Occipital lobe (tissue), 2 donors: Measurements from ENCODE around the gene ZPR1. TPM values are rescaled to one million over a fixed set of nuclear protein-coding genes. Genes with fewer than 3 reads are reported as not detected.
"Not testable (repeated sequence)": the region's sequence is repeated elsewhere in the genome, so short reads cannot be mapped to it uniquely, and the experiment has no call there.

ENCODE experiments used
- DNase-seq: peaks from one replicate; lab custom pipeline; 2025; lab: John Stamatoyannopoulos, UW
- total RNA-seq: library from RNA; depleted of rRNA; stranded (reverse); fragments of >200 nt; gene quantifications from one replicate; pipeline ENCODE4 v1.2.3, GENCODE V29; 2014

Gene ZPR1
- total RNA-seq, 1 donor from 2014 or later = 39.6 TPM

DNA sequence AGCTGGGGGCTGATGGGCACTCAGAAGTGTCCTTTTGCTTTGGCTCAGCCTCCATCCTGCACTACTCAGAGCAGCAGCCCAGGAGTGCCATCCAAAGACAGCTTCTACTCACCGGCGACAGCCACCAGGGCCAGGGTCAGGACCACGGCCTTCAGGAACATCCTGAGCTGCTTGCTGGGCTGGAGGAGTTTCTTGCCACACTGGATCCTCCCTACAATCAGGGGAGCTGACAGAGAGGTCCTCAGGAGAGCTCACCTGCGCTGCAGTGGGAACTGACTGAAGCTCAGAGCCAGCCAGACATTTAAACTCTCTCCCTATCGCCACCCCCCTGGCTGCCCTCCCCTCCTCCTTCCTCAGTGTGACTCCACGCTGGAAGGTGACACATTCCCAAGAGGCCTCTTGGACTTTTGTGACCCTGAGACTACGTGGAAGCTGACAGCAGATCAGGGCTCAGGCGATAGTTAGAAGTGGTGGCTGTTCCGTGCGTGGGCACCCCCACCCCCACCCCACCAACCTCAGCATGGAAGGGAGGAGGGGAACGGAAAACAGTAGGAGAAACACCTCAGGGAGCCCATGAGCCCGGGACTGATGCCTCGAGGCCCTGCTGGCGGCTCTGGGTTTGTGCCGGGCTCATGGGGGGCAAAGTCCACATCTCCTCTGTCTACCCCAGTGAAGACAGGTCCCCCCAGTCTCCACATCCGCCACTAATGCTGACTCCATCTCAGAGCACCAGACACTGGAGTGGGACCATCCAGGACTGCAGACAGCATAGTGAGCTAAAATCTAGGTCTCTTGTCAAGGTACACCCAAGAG lies 35.4 kb upstream of the ZPR1 start, which contains the start of gene APOA4:
APOA4 (minus strand) TSS at position 274 of the 813 bp plus-strand sequence; CDS start at position 161, 113 bp downstream.
- DNase-seq = no peak

DNA sequence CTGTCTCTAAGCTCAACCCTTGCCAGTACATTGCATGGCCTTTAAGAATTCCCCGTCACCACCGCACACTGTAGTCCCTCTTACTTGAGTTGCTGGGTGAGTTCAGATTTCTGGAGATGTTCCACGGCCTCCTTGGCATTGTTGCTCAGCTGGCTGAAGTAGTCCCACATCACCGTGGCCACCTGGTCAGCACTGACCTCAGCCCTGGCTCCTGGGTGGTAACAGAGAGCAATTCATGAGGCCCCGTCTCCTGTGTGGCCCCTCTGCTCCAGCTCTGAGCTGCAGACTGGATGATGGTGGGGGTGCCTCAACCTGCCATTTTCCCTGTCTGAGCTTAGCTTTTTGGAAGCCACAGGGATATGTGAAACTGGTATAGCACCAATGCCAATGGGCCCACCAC lies 34.8 kb upstream of the ZPR1 start:
- no peak for DNase-seq

DNA sequence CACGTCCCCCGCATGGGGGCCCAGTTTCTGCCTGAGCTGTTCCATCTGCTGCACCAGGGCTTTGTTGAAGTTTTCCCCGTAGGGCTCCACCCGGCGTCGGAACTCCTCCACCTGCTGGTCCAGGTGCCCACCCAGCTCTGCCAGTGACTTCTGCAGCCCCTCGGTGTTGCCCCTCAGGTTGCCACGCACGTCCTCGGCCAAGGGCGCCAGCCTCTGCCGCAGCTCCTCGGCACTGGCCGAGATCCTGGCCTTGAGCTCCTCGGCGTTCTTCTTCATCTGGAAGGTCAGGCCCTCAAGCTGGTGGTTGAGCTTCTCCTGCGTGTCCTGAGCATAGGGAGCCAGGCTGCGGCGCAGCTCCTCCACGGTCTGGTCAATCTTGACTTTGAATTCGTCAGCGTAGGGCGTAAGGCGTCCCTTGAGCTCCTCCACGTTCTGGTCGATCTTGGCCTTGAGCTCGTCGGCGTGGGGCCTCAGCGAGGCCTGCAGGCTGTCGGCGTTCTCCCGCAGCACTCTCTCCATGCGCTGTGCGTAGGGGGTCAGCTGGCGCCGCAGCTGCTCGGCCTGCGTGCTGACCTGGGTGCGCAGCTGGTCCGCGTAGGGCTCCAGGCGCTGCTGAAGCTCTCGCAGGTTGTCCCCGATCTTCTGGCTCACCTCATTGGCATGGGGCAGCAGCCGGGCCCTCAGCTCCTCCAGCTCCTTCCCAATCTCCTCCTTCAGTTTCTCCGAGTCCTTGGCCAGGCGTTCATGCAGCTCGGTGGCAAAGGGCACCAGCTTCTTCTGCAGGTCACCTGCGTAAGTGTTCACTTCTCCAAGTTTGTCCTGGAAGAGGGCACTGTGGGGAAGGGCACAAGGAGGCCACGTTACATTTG lies 33.5 kb upstream of the ZPR1 start:
- no peak for DNase-seq

DNA sequence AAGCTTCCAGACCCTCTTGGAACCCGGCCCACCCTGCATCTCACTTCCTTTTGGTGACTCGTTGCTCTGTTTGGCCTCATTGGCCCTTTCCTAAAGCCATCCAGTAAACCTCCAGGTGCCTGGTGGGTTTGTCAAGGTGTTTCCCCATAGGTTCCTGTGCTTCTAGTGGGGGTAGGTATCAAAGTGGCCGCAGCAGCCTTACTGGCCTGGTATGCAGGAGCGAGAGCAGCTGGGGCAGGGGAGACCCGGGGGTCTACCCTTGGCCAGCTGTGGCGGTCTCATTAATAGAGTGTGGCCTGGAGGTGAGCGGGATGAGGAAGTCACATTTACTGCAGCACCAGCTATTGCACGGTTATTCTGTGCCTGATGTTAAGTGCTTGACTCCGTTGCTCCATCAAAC lies 31.2 kb upstream of the ZPR1 start:
- no peak for DNase-seq

DNA sequence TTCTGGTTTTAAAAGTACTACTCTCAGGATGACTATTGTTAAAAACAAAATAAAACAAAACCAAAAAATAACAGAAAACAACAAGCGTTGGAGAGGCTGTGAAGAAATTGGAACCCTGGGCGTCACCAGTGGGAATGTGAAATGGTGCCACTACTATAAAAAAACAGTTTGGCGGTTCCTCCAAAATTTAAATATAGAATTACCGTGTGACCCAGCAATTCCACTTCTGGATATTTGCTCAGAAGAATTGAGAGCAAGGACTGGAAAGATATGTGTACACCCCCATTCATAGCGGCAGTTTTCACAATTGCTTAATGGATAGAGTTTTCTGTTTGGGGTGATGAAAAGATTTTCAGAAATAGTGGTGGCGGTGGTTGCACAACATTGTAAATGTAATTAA lies 26.7 kb upstream of the ZPR1 start:
- no peak for DNase-seq

DNA sequence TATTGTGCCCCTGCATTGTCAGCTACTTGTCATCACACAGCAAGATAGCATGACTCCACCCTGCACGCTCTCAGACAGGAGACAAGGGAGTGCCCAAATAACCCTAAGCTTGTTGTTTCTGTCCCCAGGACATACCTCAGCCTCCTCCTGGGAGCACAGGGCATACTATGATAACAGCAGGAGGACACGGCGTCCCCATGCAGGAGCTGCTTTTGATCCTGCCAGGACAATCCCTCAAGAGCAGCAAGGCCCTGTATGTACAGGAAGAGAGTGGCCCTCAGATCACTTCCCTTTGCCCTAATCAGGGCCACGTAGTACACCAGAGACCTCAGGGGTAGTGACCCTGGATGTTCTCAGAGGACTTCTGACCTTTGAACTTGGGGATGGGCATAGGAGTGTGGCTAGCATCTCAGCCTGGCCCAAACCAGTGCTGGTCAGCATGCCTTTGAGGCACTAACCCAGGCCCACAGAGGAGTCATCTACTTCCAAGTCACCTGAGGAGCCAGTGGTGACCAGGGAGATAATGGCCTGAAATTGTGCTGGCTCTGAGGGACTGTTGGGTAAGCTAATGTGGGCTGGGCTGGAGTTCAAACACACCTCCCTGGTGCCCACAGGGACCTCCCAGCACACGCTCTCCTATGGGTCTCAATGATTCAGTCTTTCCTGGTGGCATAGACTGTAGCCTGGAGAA lies 26.1 kb upstream of the ZPR1 start:
- DNase-seq = no peak

DNA sequence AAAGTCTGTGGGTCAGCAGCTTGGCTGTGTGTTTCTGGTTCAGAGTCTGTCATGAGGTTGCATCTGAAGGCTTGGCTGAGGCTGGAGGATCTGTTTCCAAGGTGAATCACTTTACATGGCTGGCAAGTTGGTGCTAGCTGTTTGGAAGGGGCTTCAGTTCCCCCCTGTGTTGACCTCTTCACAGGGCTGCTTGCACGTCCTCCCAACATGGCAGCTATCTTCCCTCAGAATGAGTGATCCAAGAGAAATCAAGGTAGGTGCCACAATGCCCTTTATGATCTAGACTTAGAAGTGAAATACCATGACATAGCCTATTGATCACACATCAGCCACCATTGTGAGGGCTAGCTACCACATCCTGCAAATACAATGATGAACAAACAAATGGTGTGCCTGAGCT lies 25.3 kb upstream of the ZPR1 start:
- no peak for DNase-seq

DNA sequence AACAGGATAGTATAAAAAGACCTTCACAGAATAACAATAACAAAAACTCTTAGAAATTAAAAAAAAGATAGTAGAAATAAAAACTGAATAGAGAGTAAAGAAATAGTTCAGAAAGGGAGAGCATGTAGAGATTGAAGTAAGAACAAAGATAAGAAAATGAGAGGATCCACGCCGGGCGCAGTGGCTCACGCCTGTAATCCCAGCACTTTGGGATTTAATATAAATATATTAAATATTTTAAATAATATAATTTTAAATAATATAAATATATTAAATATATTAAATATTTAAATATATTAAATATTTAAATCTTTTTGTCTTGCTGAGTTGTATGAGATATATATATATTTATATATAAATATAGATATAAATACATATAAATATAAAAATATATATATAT lies 24.3 kb upstream of the ZPR1 start:
- no peak for DNase-seq

DNA sequence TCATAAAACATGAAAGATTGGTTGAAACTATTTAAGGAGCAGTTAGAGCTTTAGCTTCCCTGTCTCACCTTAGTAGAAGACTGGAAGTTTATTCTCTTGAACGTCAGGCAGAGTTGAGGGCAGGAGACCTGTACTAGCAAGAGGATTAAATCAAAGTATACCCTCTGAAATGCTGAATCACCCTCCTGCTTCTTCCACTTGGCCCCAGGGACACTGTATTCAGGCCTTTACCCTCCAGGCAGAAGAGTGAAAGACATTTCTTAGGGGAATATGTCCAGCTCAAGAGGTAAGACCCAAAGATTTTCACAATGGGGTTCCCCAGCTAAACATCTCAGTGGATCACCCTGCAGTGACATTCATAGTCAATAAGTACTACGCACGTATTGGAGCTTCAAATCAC lies 23.4 kb upstream of the ZPR1 start:
- no peak for DNase-seq

DNA sequence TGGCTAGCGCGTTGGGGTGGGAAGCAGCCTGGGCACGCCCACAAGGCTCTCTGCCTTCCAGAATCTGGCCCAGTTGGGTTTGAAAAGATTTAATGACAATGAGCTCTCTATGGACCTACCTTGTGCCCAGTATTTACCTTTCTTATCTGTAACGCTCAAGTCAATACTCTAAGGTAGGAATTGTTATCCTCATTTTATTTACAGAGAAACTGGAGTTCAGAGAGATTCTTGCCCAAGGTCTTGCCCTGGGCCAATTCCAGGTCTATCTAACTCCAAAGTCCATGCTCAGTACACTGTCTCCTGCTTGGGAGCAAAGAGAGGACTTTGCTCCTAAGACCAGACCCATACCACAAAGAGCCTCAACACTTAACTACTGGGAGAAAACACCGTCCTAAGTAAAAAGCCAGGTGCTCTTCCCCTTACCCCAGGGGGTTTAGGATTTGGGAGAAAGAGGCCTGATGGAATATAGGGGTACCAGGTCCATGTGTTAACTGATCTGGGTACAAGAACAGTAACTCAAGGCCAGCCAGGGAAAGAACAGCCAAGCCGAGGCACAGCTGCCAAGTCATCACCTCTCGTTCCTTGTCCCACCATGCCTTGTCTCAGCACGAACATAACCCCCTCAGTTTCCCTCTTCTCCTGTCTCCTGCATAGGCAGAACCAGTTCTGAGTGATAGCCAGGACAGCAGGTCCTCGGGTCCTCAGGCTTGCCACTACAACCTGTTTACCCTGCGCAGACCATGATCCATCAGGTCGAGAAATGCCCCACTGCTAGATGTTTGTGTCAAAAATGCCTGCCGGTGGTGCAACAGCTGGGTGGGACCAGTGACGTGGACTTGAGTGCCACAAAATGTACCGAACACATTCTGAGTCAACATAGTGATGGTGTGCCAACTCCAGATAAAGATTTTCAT lies 20.7 kb upstream of the ZPR1 start:
- no peak for DNase-seq

DNA sequence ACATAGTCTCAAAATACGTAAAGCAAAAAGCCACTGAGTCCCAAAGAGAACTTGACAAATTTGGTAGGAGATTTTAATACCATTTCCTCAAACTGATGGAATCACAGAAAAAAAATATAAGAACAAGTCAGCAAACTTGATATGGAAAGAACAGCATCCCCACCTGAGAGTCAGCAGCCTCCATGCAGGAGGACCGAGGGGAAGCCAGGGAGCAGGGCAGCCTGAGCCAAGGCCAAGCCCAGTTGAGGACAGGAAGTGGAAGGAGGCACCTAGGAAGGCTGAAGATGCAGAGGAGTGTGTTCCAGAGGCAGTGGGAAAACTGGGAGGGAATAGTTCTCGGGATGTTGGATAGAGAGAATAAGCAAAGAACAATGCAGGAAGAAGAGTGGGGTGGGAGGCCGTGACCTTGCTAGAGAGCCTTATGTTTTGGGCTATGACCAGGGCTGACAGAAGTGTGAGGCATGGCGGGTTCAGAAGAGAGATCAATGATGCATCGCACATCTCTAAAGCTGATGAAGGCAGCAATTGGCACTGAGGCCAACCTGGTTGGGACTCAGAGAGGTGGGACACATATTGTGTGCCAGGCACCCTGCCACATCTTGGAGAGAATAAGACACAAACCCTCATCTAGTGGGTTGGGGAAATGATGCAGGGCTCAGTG lies 19.9 kb upstream of the ZPR1 start:
- no peak for DNase-seq

DNA sequence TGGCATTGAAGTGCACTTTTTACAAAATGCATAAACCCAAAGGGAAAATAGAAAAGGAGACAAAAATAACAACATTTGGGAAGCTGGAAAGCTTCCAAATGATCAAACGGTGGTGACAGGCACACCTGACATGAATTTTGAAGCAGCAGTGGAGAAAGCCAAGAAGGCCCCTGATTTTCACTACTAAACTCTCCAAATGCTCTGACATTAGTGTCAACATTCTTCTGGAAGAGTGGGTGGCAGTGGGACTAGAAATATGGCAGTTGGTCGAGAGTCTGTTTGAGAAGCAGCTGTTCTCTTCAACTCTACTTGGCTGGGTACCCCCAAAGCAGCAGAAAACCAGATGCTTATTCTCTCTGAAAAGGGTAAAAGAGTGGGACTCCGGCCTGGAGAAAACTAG lies 16.2 kb upstream of the ZPR1 start:
- no peak for DNase-seq

DNA sequence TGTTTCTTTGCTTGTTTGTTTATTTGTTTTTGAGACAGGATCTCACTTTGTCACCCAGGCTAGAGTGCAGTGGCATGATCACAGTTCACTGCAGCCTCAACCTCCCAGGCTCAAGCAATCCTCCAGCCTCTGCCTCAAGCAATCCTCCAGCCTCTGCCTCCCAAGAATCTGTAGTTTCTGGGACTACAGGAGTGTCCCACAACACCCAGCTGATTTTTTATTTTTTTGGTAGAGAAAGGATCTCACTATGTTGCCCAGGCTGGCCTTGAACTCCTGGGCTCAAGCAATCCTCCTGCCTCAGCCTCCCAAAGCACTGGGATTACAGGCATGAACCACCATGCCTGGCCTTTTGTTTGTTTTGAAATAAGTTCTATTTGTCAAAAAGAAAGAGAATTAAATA lies 13.8 kb upstream of the ZPR1 start:
- DNase-seq = not testable (repeated sequence)

DNA sequence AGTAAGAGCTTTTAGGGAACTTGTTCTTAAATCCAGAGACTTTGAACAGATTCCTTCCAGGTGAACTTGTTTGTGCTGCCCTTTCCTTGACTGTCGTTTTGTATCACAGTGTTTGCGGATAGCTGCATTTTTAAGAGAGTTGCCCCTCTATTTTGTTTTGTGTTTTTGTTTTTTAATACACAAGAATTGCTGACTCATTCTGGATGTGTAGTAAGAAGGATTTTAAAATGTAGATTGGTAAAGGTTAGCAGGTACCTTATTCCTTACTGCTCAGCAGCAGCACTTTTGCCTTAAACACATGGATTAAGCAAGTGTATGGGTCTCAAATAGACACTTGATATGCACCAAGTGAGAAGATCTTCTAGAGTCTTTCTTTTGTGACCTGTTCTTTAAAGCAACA lies 12.8 kb upstream of the ZPR1 start:
- no peak for DNase-seq

DNA sequence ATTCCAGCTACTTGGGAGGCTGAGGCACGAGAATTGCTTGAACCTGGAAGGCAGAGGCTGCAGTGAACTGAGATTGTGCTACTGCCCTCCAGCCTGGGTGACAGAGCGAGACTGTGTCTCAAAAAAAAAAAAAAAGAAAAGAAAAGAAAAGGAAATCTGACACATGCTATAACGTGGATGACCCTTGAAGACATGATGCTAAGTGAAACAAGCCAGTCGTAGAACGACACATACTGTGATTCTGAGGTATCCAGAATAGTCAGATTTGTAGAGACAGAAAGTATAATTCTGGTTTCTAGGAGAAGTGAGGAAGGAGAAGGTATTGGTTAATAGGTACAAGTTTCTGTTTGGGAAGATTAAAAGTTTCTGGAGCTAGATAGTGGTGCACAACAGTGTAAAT lies 10.5 kb upstream of the ZPR1 start:
- DNase-seq = no peak

DNA sequence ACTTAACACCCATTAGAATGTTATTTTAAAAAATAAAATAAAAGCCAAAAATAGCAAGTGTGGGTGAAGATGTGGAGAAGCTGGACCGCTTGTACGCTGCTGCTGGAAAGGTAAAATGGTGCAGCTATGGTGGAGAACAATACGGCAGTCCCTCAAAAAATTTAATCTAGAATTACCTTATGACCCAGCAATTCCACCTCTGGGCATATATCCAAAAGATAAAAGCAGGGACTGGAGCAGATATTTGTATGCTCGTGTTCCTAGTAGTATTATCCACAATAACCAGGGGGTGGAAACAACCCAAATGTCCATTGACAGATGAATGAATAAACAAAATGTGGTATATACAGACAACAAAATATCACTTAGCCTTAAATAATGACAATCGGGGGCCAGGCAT lies 10.0 kb upstream of the ZPR1 start:
- DNase-seq = no peak

DNA sequence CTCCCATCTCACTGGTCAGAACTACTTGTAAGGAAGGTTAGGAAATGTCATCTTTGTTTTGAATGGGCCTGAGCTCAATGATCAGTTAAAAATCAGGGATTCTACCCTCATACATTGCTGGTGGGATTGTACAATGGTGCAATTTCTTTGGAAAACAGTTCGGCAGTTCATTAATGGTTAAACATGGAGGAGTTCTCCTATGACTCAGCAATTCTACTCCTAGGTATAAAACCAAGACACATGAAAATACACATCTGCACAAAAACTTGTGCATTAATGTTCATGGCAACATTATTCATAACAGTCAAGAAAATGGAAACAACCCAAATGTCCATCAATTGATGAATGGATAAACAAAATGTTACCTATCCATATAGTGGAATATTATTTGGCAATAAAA lies 8.7 kb upstream of the ZPR1 start:
- no peak for DNase-seq

DNA sequence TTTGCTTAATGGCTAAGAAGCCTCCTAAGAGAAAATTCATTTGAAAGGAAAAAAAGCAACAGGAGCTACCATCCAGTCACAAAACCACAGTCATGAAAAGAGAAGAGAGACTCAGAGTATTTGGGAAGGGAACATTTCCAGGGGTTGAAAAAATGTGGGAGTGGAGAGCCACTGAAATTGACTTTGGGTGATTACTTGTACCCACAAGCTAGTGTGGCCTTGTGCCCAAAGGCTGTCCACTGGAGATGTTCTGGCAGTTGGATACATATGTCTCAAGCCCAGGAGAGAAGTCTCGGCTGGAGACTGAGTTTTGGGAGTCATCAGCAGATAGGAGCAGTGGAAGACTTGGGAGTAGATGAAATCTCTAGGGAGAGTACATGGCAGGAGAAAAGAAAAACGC lies 7.0 kb upstream of the ZPR1 start:
- DNase-seq = no peak

DNA sequence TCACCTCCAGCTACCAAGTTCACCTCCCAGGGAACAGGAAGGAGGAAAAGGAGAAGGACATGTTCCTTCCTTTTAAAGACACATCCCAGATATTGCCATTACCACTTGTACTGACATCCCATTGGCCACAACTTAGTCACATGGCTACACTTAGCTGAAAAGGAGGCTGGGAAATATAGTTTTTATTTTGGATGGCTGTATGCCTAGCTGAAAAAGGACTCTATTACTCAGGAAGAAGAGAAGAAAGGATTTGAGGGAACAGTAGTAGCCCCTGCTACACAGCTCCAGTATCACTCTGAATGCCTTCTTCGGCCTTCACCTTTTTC lies 5.9 kb upstream of the ZPR1 start:
- DNase-seq = no peak

DNA sequence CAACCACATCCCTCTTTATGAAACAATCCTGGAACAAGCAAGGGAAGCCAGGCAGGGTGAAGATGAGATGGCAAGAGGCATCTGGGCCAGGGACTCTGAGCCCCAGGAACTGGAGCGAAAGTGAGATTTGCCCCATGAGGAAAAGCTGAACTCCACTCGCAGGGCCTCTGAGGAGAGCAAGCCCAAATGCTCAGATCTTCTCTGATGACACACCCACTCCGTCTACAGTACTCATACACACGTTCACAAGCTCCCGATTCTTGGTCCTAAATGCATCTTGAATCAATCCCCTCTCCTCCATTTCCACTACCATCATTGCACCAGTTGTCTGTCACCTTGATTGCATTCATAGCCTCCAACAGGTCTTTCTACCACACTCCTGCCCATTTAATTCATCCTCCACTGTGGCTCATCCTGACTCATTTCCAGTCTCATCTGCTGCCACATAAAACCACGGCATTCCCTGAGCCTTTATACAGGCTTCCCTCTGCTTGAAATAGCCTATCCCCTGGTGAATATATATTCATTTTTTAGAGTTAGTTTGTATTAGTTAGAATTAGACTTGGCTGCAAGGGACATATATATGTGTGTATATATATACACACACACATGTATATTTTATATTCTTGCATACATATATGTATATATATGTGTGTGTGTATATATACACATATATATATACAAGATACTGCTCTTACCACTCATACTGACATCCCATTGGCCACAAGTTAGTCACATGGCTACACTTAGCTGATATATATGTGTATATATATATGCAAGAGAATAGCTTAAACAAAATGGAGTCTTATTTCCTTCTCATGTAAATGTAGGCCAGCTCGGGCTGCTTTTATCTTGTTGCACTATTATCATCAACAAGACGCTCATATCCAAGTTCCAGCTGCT lies 5.3 kb upstream of the ZPR1 start:
- no peak for DNase-seq
